NOMO-1 treated with DMSO at 0.1 percent for 48 hours (cell line): Measurements from ENCODE around the gene PPOX.
A peak's percentile ranks its signal among the peaks of the same experiment; 100 is the strongest.

ENCODE experiments used
- DNase-seq: peaks from one replicate; lab custom pipeline; 2025; ENCODE audit not compliant: unreplicated experiment; lab: John Stamatoyannopoulos, UW

PPOX gene

DNA sequence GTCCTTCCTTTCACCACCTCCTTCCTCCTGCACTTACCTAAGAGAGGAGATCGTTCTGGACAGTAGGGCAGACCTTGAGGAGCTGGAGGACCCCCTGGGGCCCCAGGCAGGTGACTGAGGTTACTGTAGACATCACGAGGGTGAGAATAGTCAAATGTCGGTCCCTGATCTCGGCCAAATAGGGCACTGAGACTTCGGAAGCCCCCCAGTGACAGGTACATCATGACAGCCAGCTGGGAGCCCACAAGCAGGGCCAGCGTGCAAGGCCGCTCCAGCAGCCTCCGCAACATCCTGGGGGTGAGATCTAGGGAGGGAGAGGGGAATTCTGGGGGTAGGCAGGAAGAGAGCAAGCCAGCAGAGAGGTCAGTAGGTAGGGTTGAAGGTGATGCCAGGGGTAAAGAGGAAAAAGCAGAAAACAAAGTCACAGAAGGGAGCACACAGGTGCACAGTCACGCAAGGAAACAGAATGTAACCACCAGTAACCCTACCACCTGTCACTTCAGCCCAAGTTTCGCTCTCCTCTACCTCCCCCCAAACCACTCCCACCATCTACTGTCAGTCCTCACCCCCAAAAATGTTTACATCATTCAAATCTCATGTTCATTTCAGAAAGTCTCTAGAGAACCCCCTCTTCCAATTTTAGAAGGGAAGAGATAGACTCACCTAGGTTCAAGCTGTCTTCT lies 9.7 kb downstream of the PPOX start:
- DNase-seq, result no peak

DNA sequence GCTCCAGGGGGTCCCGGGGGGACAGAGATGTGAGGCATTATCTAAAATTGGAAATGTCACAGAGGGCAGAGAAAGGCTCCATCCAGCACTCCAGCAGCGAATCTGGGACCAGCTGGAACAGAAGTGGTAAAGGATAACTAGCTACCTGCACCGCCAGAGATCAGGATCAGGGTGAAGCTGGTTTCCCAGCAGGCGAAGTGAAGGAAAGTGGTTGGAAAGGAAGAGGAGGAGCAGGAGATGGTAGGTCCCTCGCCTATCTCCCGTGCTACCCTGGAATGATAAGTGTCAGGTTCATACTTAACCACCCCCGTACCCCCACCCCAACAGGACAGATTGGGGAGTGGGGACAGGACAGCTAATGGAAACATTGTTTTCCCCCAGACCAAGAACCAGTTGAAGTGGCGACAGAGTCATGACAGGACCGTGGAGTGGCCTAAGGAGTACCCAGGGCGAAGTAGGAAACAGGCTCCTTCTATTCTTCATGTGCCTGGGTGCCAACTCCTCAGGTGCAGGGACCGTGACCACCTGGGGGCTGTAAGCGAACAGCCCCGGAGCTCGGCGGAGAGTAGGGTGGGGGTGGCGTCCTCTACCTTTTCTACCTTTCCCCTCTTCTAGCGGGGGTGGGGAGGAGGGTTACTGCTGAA lies 10.4 kb downstream of the PPOX start:
- DNase-seq, result no peak

DNA sequence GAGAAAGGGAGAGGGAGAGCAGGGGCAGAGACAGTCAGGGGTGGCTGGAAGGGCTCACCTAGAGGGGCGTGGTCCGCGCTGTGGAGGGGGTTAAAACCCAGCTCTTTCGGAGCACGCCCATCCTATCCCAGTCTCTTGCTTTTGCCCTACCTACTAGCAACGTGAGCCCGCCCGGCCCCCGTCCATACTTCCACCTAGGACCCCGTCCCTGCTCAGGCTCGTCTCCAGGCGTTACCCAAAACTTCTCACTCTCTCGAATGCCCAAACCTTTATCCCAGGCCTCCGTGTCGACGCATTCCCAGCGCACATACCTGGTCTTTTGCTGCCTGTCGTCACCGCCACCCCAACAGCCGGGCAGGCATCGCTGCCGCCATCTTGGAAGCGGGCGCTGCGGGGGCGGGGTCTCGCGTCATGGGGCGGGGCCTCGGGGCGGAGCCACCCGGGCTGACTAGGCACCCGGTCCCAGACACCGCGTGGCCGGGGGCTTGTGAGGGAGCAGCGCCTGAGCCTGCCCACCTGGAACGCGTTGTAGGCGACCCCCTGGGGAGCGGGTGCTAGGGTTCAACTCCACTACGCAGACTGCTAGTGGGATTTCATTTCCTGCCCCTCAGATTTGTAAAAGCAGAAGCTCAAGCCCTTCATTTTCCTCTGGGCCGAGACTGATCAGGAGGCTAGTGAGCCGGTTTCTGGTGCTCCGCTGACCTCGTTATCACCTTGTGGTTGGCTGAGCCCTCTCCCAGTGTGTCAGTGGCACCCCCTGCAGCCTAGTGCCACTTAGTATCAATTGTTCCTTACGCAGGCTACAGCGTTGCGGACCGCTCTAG lies 11.1 kb downstream of the PPOX start, which contains the start of gene B4GALT3:
Gene B4GALT3, minus strand, starts transcription at position 396 of the 824 bp plus-strand sequence. CDS start 1,447 bp downstream, outside the sequence.
- peak; percentile 73 for DNase-seq

- no peak for DNase-seq
Measured at GRCh38 chr1:161177936-161178244, 11.7 kb downstream of the PPOX start.

DNA sequence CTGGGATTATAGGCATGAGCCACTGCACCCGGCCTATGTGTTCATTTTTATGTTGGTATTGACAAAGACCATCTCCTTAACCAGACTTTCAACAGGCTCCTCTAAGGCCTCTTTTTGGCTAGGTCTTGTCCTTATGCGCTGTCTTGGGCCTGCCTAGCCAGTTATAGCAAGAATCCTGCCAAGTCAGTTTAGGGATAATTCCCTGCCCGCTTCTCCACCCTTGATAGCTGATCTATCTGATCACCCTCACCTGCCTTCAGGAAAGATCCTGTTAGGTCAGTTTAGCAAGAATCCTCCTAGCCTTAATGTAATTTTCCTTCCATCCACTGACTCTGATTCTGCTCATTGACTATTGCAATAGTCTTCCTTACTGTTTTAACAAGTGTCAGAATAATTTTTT lies 13.5 kb downstream of the PPOX start:
- no peak for DNase-seq

GRCh38 chr1:161180639-161181038 lies 14.4 kb downstream of the PPOX start:
- DNase-seq, result peak; percentile 37

- DNase-seq, result peak; percentile 80
Measured at GRCh38 chr1:161182214-161182613, 16.0 kb downstream of the PPOX start.

DNA sequence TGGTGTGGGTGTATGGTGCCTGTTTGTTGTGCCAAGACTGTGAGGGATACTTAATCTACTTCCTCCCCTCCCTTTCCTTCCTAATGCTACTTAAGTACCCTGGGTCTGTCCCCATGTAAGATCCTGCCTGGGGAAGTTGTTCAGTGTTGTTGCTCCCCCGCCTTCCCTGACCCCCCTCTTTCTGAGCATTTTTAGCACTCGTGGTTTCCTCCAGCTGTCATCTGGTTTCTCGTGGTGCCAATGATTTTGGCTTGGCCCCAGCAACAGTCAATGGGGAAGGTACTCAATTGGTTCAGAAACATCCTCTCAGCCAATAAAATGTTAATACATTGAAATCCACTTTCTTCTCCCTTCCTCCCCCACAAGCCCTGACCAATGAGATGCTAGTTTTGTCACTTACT lies 19.1 kb downstream of the PPOX start:
- peak; percentile 98 for DNase-seq

DNA sequence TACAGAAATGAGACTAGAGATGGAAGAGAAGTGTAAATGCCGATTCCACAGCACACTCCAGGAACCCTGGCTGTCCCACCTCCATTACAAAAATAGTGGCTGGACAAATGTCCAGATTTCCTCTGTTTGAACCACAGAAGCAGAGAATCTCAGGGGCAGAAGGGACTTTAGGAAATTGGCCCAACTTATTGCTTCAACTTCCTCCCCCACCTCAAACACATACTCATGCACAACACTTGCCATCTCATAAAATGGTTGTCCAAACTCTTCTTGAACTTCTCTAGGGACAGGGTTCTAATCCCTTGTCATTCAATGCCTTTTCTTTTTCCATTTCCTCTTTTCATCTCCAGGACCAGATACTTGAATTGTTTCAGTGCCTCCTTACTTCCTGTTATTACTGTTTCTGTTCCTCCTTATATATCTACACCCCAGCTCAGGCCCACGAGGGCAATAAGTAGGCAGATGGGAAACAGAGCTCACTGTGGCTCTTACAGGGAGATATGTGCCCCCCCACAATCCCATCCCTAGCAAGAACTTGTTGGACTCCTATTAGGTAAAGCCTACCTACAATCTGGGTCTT lies 19.6 kb downstream of the PPOX start:
- peak; percentile 98 for DNase-seq

DNA sequence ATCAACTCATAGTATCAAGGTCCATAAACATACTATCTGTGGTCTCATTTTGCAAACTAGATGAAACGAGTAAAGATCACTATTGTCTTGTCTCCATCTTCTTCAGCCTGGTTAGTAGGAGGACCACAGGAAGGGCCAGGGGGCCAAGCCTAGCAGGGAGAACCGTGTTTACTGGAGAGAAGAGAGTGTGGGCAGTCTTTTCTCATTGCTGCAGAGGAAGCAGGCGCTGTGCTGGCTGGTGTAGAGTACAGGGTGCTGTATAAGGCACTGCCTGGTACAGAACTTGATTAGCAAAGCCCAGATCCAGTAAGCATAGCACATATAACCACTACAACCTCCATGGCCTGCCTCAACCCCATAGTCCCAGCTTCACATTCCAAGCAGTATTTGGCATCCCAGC lies 21.1 kb downstream of the PPOX start:
- no peak for DNase-seq

DNA sequence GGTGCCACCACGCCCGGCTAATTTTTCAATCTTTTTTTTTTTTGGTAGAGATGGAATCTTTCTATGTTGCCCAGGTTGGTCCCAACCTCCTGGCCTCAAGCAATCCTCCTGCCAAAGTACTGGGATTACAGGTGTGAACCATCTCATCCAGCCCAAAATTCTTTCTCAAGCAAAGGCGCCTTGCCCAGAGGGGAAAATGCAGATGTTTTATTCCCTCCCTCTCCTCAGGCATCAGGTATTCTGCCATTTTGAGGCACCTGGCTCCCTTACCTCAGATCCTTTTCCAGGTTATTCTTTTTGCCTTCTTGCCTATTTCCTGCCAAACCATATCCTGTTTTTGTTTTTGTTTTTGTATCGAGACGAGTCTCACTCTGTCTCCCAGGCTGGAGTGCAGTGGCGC lies 22.2 kb downstream of the PPOX start:
- DNase-seq, result no peak

- no peak for DNase-seq
Measured at GRCh38 chr1:161189036-161189435, 22.8 kb downstream of the PPOX start.

GRCh38 chr1:161190962-161191521 lies 24.8 kb downstream of the PPOX start:
- no peak for DNase-seq

DNA sequence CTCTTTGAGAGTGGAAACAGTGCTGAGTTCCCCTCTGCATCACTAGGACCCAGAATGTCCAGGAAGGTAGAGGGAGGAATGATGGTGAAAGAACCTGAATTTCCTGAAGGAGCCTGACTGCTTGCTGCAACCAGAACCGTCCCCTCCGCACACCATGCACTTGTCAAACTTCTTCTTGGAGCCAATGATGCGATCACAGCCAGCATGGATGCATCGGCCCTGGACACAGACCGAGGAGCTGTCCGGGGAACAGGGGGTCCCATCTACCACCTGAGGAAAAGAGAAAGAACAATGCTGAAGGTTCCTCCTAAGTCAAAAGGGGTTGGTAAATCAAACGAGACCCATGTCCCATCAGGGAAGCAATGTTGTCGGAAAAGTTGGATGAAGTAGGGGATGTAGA lies 25.7 kb downstream of the PPOX start:
- DNase-seq, result no peak

GRCh38 chr1:161192476-161193465 lies 26.5 kb downstream of the PPOX start:
- peak; percentile 80 for DNase-seq

- no peak for DNase-seq
Measured at GRCh38 chr1:161193561-161194235, 27.5 kb downstream of the PPOX start.

GRCh38 chr1:161195171-161195570 lies 28.9 kb downstream of the PPOX start:
- DNase-seq, result peak; percentile 68

GRCh38 chr1:161196111-161196510 lies 29.9 kb downstream of the PPOX start:
- no peak for DNase-seq
